ENCODE results near the gene PMP22.
A peak's percentile ranks its signal among the peaks of the same experiment; 100 is the strongest.
"Not testable (repeated sequence)": the region's sequence is repeated elsewhere in the genome, so short reads cannot be mapped to it uniquely, and the experiment has no call there.

Gene PMP22

GRCh38 chr17:15250135-15250860 lies 14.8 kb downstream of the PMP22 start:
- no peak for DNase-seq (ENCODE audit: low read depth)

- no peak for DNase-seq (ENCODE audit: low read depth)
These were observed 15.6 kb downstream of the PMP22 start for GRCh38 chr17:15249487-15249886.

GRCh38 chr17:15247891-15248529 lies 17.1 kb downstream of the PMP22 start:
- no peak for DNase-seq (ENCODE audit: low read depth)

- DNase-seq (ENCODE audit: low read depth) = no peak
These were observed 20.1 kb downstream of the PMP22 start for GRCh38 chr17:15245054-15245453.

DNA sequence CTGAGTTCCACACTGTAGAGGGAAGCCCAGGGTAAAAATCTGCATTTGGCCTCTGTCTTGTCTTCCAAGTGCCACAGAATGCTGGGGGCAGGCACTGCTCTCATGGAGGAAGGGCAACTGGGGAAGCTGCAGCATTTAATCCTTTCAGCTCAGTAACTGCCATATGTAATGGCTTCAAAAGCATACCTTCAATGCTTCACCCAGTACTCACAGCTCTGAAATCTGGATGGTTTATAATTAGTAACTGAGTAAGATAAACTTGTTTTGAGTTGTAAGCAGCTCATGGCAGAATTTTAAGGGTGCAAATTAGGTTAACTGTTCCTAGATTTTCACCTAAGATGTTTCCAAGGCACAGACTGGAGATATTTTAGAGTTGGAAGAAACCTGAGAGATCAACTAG lies 24.5 kb downstream of the PMP22 start:
- no peak for DNase-seq (ENCODE audit: low read depth)

GRCh38 chr17:15239491-15239890 lies 25.6 kb downstream of the PMP22 start:
- DNase-seq (ENCODE audit: low read depth) = no peak

GRCh38 chr17:15238676-15239422 lies 26.3 kb downstream of the PMP22 start:
- DNase-seq (ENCODE audit: low read depth) = no peak

DNA sequence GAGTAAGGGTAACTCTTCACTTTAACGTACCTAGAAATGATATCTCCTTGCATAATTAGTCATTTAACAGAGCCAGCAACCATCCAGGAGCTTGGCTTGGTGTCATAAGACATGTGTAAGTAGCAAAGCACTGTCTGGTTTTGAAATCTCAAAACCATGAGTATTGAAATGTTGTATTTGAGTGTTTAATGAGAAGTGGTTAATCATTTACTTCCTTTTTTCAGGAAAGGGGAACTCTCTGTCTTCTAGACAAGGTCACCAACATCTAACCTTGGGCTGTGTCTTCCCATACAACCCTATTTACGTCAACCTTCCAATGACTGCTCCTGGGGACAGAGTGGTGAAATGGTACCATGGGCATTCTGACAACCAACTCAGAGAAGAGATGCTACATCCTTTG lies 27.1 kb downstream of the PMP22 start:
- DNase-seq (ENCODE audit: low read depth) = no peak

- no peak for DNase-seq (ENCODE audit: low read depth)
These were observed 28.1 kb downstream of the PMP22 start for GRCh38 chr17:15237106-15237425.

- DNase-seq (ENCODE audit: low read depth) = no peak
These were observed 28.6 kb downstream of the PMP22 start for GRCh38 chr17:15236281-15237105.

- DNase-seq (ENCODE audit: low read depth) = no peak
These were observed 31.2 kb downstream of the PMP22 start for GRCh38 chr17:15233971-15234370.

DNA sequence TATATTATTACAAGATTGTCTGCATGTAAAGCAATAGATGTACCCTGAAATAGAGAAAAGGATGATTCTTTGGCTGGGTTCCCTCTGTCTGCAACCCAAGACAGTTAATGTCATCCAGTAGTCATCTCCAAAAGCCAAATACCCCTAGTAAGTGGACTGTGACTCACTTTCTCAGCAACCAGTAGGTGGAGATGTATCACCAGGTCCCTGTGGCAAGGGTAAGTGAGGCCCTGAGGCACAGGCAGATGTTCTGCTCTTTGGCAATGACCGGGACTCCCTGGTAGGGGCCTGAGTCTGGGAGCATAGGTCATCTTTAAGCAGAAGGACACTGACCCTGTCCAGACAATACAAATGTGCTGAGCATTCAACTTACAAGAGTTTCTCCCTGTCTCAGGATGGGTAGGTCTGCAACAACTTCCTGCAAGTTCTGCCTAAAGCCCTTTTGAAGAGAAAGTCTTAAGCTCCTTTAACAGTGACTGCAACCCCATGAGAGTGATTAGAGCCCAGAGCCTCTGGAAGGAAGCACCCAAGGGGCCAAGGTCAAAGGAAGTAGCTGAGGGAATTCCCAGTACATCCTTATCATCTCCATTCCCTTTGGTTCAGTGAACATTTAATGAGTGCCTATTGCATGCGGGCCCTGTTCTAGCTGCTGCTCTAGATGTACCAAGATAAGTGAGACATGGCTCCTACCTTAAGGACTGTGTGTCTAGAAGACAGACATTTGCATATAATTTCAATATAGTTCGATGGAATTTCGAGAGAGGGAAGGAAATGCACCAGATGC lies 31.9 kb downstream of the PMP22 start:
- DNase-seq (ENCODE audit: low read depth) = no peak

DNA sequence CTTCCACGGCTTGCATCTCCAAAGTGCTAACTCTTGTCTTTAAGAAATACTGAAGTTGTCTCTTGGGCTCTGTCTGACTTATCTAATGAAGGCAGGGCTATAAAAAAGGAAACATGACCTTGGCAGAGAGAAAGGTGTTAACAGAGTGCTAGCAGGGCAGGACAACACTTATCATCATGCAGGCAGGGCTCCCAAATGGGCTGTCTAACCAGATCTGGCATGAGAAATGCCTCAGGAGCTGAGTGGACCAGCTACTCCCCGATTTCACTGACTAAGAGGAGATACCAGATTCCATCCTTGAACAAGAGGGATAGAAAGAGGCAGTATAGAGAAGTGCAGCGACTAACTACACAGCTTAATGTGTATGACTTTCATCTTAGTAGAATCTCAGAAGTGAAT lies 32.6 kb downstream of the PMP22 start:
- no peak for DNase-seq (ENCODE audit: low read depth)

DNA sequence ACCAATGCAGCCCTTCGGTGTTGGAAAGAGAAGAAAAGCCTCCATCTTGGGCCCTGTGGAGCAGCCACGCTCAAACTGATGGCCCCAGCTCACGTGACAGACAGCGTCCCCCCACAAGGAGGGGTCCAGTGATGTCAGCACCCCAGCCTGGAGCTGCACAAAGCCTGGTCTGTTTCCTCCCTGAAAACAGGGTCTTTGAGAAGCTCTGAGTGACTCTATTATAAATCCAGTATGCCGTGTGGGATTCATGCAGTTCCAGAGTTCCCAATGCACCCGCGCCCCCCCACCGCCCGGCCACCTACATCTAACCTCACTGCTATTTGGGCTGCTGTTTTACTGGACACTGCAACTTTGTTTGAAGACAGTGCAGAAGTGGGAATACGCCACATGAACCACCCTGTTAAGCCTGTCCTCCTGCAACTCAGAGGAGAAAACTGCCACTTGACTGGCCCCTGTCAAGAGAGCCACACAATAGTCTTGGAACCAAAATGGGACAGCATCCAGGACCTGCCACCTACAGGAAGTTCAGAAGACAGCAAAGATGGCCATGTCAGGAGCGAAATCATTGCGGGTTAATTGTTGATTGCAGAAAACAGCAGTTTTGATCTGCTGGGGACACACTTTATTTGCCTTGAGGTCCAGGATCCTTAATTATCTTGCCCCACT lies 33.1 kb downstream of the PMP22 start:
- no peak for DNase-seq (ENCODE audit: low read depth)

GRCh38 chr17:15230866-15231265 lies 34.3 kb downstream of the PMP22 start:
- DNase-seq (ENCODE audit: low read depth) = no peak

- not testable (repeated sequence) for DNase-seq (ENCODE audit: low read depth)
These were observed 43.3 kb downstream of the PMP22 start for GRCh38 chr17:15221827-15222226.

GRCh38 chr17:15220785-15221184 lies 44.3 kb downstream of the PMP22 start:
- no peak for DNase-seq (ENCODE audit: low read depth)

DNA sequence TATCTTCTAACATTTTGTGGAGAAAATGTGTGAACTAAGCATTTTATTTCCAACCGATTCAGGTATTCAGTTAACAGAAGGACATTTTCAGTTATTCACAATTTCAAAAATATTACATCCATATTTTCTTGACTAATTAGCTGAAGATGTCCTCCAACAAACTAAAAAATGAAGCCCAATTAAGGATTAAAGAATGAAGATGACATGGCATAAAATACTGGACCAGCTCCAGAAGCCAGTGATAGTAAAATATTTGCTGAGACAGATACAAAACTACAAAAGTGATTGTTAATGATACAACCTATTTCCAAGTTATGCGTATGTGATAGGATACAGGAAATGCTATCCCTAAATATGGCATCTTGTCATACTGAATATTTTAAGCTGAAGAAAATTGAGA lies 48.6 kb downstream of the PMP22 start:
- no peak for DNase-seq (ENCODE audit: low read depth)

GRCh38 chr17:15213381-15214087 lies 51.6 kb downstream of the PMP22 start:
- peak; percentile 3 for DNase-seq (ENCODE audit: low read depth)

DNA sequence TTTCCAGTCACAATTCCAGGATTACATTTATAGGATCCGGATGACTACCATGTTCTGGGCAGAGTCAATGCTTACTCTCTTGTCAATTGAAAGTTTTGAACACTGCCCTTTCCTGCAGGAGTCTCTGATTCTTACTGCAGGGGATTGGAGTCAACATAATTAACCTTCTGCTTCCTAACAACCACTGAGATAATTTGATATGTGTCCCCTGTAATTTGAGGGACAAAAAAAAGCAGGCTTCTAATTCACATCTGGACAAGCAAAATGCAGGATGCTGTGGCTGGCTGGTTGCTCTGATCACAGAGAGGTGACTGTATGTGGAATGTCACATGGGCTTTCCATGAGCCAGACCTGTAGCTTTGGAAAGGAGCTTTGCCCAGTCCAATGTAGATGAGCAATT lies 54.9 kb downstream of the PMP22 start:
- no peak for DNase-seq (ENCODE audit: low read depth)
